ENCODE measurements around the gene FRMD3.

Gene FRMD3

GRCh38 chr9:83327323-83327722, 210.9 kb downstream of the FRMD3 start:
- no peak for DNase-seq

GRCh38 chr9:83323148-83323547, 215.1 kb downstream of the FRMD3 start:
- DNase-seq: no peak

GRCh38 chr9:83322438-83322837, 215.8 kb downstream of the FRMD3 start:
- DNase-seq: no peak

DNA sequence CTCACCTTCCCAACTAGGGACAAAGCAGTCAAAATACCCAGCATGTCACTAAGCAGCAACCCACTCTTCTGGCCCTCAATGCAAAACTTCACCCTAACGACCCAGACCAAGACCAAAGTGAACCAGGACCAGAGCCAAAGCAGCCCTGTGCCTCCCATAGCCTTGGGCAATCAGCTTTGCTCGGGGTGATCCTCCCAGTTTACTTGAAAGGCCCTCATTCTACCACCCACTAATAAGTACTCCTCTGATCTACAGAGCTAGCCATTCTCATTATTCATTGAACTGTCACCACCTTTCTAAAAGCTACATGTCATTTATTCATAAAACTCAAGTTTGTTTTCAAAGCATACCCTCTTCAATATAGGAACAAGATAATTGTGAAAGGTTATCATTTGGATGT, 221.0 kb downstream of the FRMD3 start:
- no peak for DNase-seq

DNA sequence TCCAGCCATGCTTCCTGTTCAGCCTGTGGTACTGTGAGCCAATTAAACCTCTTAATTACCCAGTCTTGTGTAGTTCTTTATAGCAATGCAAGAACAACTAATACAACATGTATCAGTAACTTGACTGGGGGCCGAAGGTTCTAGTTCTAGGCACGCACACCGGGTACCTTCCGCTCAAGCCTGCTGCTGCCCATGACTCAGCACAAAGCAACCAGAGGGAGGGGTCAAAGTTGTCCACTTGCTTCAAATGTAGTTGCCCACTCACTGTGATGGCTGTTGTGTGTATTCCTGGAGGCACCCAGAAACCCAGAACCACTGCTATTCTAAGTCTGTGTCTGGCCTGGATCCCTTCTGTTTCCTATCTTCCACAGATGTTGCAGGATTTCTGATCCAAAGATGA, 222.6 kb downstream of the FRMD3 start:
- DNase-seq: no peak

DNA sequence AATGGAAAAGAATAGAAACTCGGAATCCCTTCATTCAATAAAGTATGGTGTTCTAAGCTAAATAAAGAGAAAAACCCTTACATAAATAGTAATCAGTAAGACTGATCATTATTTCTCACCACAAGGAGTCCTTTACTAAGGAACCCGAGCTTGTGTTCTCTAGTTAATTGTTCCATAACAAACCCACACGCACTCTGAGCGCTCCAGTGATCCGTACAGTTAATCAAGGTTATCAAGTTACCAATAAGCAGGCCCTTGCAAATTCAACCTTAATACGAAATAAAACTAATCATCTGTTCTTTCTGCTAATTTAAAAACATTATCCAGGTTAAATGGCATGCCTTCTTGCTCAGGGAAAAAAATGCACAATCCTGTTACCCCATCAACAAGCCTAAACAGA, 224.4 kb downstream of the FRMD3 start:
- DNase-seq: no peak

- no peak for DNase-seq
Measured at GRCh38 chr9:83312537-83312936, 225.7 kb downstream of the FRMD3 start.

GRCh38 chr9:83307066-83307724, 231.0 kb downstream of the FRMD3 start:
- no peak for DNase-seq

GRCh38 chr9:83304686-83305085, 233.5 kb downstream of the FRMD3 start:
- DNase-seq: no peak

GRCh38 chr9:83299571-83299970, 238.6 kb downstream of the FRMD3 start:
- no peak for DNase-seq

DNA sequence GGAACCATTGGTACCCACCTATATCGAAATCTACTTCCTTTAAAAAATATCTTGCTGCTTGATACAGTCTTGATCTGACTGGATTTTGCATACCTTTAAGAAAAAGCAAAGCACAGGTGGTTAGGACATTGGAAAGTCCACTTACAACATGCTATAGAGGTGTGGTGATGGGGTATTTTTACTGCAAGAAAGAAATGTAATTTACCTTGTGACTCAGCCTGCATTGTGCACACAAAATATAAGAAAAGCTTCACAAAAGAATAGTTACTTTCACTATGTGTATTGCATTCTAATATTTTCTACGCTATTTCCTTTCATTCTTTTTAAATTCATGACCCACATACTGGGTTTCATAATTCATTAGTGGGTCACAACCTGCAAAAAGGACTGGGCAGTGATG, 239.1 kb downstream of the FRMD3 start:
- no peak for DNase-seq

- DNase-seq: no peak
Measured at GRCh38 chr9:83296123-83296522, 242.1 kb downstream of the FRMD3 start.

DNA sequence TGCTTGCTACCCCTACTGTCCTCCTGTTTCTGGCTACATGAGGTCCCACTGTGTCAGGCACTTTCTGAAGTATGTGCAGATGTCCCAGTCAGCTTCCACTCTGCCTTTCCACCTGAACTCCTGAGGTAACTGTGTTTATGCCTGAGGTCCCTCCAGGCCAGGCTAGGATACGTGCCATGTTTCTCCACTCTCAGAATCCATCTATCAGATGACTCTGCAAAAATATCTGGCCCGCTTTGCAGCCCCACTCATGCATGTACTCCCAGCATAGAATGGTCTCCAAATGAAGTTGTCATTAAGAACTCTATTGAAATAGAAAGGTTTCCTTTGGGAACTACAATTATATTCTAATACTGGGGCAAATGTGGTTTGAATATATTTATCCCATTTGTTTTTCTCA, 243.4 kb downstream of the FRMD3 start:
- DNase-seq: no peak

DNA sequence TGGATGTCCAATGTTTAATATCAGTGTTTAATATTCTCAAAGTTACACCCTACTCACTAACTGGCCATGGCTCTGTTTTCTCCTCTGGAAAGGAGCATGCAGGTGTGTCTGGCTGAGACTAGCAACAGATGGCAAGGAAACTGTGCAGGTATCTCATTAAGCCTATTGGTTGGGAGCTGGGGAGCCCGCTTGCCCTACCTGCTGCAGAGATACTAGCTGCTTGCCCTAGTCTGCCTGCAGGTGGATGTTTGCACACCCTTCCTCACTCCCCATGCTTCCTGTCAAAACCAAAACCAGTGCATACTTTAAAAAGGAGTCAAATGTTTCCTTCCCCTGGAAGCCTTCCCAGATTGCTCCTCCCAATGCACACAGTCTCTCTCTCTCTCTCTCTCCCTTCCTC, 247.0 kb downstream of the FRMD3 start:
- no peak for DNase-seq

- DNase-seq: no peak
Measured at GRCh38 chr9:83290692-83291091, 247.5 kb downstream of the FRMD3 start.

- DNase-seq: no peak
Measured at GRCh38 chr9:83287021-83287420, 251.2 kb downstream of the FRMD3 start.

DNA sequence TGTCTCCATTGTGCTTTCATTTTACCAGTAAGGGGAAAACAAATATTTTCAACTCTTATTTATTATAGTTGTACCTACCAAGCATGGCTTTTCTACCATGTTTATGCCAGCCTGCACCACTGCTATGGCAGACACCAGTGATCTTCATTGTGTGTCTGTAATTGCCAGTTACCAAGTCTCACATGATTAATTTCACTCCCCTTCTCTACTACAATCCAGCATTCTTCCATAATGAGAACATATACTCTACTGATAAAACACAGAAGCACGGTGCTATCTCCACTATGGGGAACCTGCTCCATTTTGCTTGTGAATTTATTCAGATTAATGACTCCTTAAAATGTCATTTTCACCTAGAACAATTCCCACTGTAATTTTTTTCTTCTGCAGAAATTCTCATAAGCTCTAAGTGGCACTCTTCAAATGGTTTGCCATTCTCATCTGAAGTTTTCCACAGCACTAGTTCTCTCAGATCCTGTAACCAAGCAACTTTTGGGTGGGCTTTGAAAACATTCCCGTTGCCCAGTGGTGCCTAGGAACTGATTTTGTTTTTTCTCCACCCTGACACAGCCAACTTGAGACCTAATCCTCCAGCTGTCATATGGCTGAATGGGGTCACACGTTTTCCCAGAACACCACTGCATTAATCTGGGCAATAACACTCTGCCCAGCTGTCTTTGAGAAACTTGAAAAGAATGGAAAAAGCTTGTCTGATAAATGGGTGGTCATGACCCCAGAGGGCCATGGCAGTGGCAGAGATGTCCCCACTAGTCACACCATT, 252.6 kb downstream of the FRMD3 start:
- DNase-seq: no peak

DNA sequence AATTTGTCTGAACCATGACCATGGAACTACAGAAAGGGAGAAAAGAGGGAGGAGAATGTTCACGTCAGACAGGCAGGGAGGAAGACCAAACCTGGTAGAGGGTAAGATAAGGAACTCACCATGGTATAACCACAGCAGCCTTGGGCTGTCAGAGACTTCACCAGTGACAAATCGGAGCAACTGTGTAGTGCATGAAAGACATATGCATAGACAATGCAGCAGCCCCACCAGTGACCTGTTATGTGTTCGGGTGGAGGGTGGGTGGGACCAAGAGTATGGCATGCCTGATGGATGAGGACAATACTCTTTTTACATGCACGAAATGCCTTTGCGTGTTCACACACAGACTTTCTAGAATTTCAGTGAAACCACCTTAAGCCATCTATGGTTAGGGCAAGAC, 253.5 kb downstream of the FRMD3 start:
- DNase-seq: no peak

DNA sequence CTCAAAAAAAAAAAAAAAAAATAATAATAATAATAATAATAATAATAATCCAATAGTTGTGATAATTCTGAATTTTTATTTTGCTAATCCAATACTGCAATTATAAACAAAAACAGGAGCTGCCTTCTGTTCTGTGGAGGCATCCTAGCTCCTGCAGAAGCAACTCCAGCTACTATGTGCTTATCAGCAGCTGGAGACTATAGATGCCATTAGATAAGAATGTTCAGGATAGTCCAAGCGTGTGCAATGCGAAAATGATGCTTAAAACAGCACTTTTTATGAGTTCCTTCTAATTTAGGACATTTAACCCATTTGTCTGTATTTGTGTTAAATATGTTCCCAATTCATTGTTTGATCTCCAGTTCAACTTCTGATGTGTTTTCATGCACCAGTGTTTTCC, 254.7 kb downstream of the FRMD3 start:
- DNase-seq: no peak

DNA sequence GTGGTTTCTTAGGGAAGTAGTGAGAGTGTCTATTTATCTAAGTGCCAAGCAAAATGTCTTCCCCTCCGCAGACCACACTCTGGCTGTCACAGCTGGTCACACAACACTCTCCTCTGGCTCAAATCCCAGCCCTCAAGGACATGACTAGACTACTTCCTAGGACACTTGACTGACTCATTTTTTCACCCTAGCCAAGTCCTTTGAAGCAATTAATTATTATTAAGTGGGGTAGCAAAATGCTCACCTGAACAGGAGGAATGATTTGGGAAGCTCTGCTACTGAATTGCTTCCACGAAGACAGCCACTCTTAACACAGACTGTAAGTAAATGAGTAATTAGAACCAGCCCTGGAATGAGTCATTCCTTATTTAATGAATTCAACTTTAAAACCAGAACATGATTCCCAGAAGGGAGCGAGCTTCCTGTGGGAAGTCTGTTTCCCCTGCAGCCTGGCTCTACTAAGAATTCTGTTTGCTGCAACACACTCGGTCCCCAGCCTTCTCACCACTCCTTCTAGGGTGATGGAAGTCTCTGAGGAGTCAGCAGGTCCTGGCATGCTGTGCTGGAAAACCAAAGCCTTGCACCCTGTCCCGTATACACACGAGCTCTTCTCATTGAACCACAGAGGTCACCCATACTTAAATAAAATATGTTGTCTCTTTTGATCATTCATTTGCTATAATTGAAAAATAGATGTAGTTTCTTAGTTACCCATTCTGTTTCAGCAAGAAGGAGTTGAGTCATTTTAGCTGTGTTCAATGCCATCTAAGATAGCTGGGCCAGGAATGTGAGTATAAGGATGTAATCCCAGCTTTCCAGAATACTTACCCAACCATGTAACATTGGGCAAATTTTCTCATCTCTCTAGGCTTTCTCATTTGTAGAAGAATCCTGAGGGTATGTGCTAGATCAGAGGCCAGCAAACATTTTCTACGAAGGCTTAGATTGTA, 256.6 kb downstream of the FRMD3 start:
- no peak for DNase-seq

DNA sequence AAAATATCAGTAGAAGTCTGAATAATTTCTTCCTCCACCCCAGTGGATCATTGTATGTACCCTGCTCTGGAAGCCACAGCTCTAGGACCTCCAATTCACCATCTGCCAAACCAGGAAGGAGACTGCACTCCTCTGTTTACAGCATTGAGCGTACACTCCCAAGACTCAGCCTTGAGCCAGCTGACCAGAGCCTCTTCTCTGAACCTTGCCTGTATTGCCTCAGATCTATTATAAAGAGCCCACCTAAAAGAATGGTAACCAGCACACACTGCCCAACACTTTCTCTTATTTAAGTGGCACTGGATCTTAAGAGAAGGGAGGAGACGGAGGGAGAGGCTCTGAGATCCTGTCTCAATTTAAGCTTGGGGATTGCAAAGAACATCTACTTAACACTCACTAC, 257.4 kb downstream of the FRMD3 start:
- no peak for DNase-seq

DNA sequence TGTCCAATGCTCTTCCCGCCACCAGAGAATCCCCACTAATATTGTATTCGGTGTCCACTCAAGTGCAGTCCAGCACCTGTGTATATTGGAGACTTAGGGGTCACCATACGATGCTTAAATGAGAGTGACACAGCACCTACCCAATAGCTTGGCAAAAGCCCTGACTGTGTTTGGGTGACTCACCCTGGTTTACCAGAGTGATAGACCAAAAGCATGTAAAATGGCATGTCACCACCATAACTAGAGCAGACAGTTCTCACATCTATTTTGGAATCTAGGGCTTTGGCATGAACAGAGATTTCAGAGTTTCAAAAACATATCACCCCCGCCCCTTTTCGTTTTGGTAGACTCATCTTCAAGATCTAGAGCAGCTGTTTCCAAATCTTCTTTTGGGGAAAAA, 257.9 kb downstream of the FRMD3 start:
- DNase-seq: no peak

GRCh38 chr9:83274787-83275186, 263.4 kb downstream of the FRMD3 start:
- DNase-seq: no peak

- DNase-seq: no peak
Measured at GRCh38 chr9:83271665-83272071, 266.5 kb downstream of the FRMD3 start.
